ENCODE results near the gene DMRTB1. TPM values are rescaled to one million over a fixed set of nuclear protein-coding genes. Genes with fewer than 3 reads are reported as not detected.
"Not testable (repeated sequence)": the region's sequence is repeated elsewhere in the genome, so short reads cannot be mapped to it uniquely, and the experiment has no call there.

The DMRTB1 gene
- total and polyA plus RNA-seq, 2 of the 4 experiments (the other 2 are of a cell fraction) = not detected

DNA sequence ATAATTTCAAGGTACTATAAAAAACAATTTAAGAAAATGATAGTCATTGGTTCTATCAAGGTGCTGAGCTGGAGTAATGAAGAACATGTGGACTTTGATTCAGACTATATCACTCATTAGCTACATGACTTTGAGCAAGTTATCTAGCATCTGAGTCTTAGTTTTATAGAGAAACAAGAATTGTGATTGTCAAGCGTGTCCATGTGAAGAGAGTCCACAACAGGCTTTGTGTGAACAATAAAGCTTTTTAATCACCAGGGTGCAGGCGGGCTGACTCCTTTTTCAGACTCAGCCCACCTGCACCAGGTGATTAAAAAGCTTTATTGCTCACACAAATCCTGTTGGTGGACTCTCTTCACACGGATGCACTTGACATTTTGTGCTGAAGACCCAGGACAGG lies 26.6 kb upstream of the DMRTB1 start:
- H3K4me3 ChIP-seq (ENCODE audit: insufficient read depth, low read depth, low read length) = no peak overlapping the region
- CTCF ChIA-PET = no interaction called here

DNA sequence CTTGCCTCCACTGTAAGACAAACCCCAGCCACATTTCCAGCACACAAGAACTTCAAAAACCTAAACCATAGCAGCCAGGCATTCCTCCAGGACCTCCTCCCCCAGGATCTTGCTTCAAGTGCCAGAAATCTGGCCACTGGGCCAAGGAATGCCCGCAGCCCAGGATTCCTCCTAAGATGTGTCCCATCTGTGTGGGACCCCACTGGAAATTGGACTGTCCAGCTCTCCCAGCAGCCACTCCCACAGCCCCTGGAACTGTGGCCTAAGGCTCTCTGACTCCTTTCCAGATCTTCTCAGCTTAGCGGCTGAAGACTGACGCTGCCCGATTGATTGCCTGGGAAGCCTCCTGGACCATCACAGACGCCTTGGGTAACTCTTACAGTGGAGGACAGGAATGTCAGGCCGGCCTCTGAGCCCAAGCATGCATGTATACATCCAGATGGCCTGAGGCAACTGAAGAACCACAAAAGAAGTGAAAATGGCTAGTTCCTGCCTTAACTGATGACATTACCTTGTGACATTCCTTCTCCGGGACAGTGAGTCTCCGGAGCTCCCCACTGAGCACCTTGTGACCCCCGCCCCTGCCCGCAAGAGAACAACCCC lies 24.7 kb upstream of the DMRTB1 start:
- not testable (repeated sequence) for H3K9me1 ChIP-seq (ENCODE audit: insufficient read depth, low read length)

More for the DNA sequence above, 26.6 kb upstream of the DMRTB1 start:
- Histone ChIP-seq H3K27me3 (ENCODE audit: control insufficient read depth, insufficient read depth, low read length) (peaks cover 35% of the 10 kb centered on the region), H2BK120ac (ENCODE audit: low read depth, low read length) (no peak overlapping the region), H3K18ac (ENCODE audit: low read depth, low read length) (no peak overlapping the region), H3K9ac (ENCODE audit: low read depth, low read length) (no peak overlapping the region), H3K79me1 (ENCODE audit: low read depth in 1 of 2, low read length in 2 of 2) (no peaks in the 10 kb centered on the region), H3K27ac (ENCODE audit: insufficient read depth, low read length) (no peak overlapping the region), H3K4me2 (ENCODE audit: low read depth, low read length) (no peak overlapping the region), H4K8ac (ENCODE audit: low read depth in 2 of 2, low read length in 2 of 2) (no peak overlapping the region), H3K4ac (ENCODE audit: low read depth, low read length) (no peak overlapping the region), H4K91ac (ENCODE audit: insufficient read depth, low read depth, low read length) (no peak overlapping the region), H3K23ac (ENCODE audit: low read depth, low read length) (no peak overlapping the region), H2BK15ac (ENCODE audit: low read depth, low read length) (no peak overlapping the region), H2AFZ (replicated peaks; ENCODE audit: low read length, poor library complexity) (no peak overlapping the region), H3K9me1 (ENCODE audit: insufficient read depth, low read length) (no peaks in the 10 kb centered on the region; the same call in 1 of the 2 replicates), H2BK5ac (ENCODE audit: low read depth, low read length, poor library complexity, severe bottlenecking) (no peak overlapping the region), H2AK5ac (ENCODE audit: low read depth, low read length) (no peak overlapping the region), H4K20me1 (ENCODE audit: insufficient read depth, low read length) (no peaks in the 10 kb centered on the region), H3K56ac (ENCODE audit: extremely low read depth, insufficient read depth, low read length) (no peak overlapping the region), H3K4me1 (ENCODE audit: control insufficient read depth, insufficient read depth, low read length) (no peaks in the 10 kb centered on the region), H4K5ac (ENCODE audit: low read depth, low read length) (no peak overlapping the region), H3K9me3 (ENCODE audit: control insufficient read depth, insufficient read depth, low read length) (peaks cover 3% of the 10 kb centered on the region; the same call in 1 of the 2 replicates), H3K14ac (replicated peaks; ENCODE audit: low read depth, low read length) (no peak overlapping the region), H2BK20ac (ENCODE audit: low read depth, low read length) (no peak overlapping the region), H3K36me3 (ENCODE audit: control insufficient read depth, insufficient read depth, low read length) (no peaks in the 10 kb centered on the region), H2AK9ac (replicated peaks; ENCODE audit: low read depth, low read length, poor library complexity) (no peak overlapping the region)
- ATAC-seq (ENCODE audit: low read depth) = no peak
- POLR2A ChIA-PET (ENCODE audit: unreplicated experiment) = no interaction called here
- WGBS, 2 experiments (ENCODE audit: extremely low coverage in 2 of 2, insufficient read length in 1 of 2) = 50% methylated on average over 1 of the region's 3 CpGs; no CpG with 5 or more reads in 1 of the 2 experiments
- in situ Hi-C loops (cut with MboI; ENCODE audit: low sequenced_read_pairs) = no loop called here
- TF ChIP-seq SMC3 (IDR thresholded peaks at IDR 0.05; ENCODE audit: low read depth, low read length) (no peak), MAFK (IDR thresholded peaks at IDR 0.05; ENCODE audit: low read depth, low read length) (no peak), CHD1 (IDR thresholded peaks at IDR 0.05; ENCODE audit: low read depth, low read length) (no peak), MXI1 (IDR thresholded peaks at IDR 0.05; ENCODE audit: borderline replicate concordance, low read depth, low read length) (no peak), NFE2L2 (IDR thresholded peaks at IDR 0.05; ENCODE audit: low read depth, low read length) (no peak), BHLHE40 (IDR thresholded peaks at IDR 0.05; ENCODE audit: low read depth, low read length) (no peak), POLR2A (IDR thresholded peaks at IDR 0.05; ENCODE audit: low read depth, low read length) (no peak), RFX5 (IDR thresholded peaks at IDR 0.05; ENCODE audit: low read depth, low read length) (no peak), RCOR1 (IDR thresholded peaks at IDR 0.05; ENCODE audit: insufficient replicate concordance, low read length) (no peak), MAZ (IDR thresholded peaks at IDR 0.05; ENCODE audit: borderline replicate concordance, low read depth, low read length) (no peak), FOS (IDR thresholded peaks at IDR 0.05; ENCODE audit: low read depth, low read length) (no peak)
- TF ChIP-seq, protein P1, sequence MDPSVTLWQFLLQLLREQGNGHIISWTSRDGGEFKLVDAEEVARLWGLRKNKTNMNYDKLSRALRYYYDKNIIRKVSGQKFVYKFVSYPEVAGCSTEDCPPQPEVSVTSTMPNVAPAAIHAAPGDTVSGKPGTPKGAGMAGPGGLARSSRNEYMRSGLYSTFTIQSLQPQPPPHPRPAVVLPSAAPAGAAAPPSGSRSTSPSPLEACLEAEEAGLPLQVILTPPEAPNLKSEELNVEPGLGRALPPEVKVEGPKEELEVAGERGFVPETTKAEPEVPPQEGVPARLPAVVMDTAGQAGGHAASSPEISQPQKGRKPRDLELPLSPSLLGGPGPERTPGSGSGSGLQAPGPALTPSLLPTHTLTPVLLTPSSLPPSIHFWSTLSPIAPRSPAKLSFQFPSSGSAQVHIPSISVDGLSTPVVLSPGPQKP (IDR thresholded peaks at IDR 0.05; ENCODE audit: borderline replicate concordance, low read depth, low read length) = no peak
- intact Hi-C loops (cut with micrococcal nuclease) = no loop called here
- dilution Hi-C loops (cut with HindIII; ENCODE audit: low sequenced_read_pairs, unreplicated experiment) = no loop called here
- BruUV-seq (replicated peaks) = no TSS peak
- no peak for DNase-seq

More for the DNA sequence above, 24.7 kb upstream of the DMRTB1 start:
- H3K27me3 ChIP-seq (ENCODE audit: control insufficient read depth, insufficient read depth, low read length) = peaks cover 37% of the 10 kb centered on the region
- ATAC-seq (ENCODE audit: low read depth); H3K9ac ChIP-seq (ENCODE audit: low read depth, low read length); H3K4me3 ChIP-seq (ENCODE audit: insufficient read depth, low read depth, low read length); H3K27ac ChIP-seq (ENCODE audit: insufficient read depth, low read length); dilution Hi-C loops (cut with HindIII; ENCODE audit: low sequenced_read_pairs, unreplicated experiment); H2BK5ac ChIP-seq (ENCODE audit: low read depth, low read length, poor library complexity, severe bottlenecking); H3K9me3 ChIP-seq (ENCODE audit: control insufficient read depth, insufficient read depth, low read length); H3K56ac ChIP-seq (ENCODE audit: extremely low read depth, insufficient read depth, low read length); H3K23ac ChIP-seq (ENCODE audit: low read depth, low read length); BruUV-seq (replicated peaks); intact Hi-C loops (cut with micrococcal nuclease); CTCF ChIA-PET; in situ Hi-C loops (cut with MboI; ENCODE audit: low sequenced_read_pairs); H3K79me1 ChIP-seq (ENCODE audit: low read depth in 1 of 2, low read length in 2 of 2); H4K20me1 ChIP-seq (ENCODE audit: insufficient read depth, low read length); H4K5ac ChIP-seq (ENCODE audit: low read depth, low read length); H2AFZ ChIP-seq (replicated peaks; ENCODE audit: low read length, poor library complexity); H2BK20ac ChIP-seq (ENCODE audit: low read depth, low read length); H2BK120ac ChIP-seq (ENCODE audit: low read depth, low read length); H3K36me3 ChIP-seq (ENCODE audit: control insufficient read depth, insufficient read depth, low read length); H3K4me2 ChIP-seq (ENCODE audit: low read depth, low read length); H4K8ac ChIP-seq (ENCODE audit: low read depth in 2 of 2, low read length in 2 of 2); H3K4ac ChIP-seq (ENCODE audit: low read depth, low read length); H2BK15ac ChIP-seq (ENCODE audit: low read depth, low read length); H3K4me1 ChIP-seq (ENCODE audit: control insufficient read depth, insufficient read depth, low read length); H3K14ac ChIP-seq (replicated peaks; ENCODE audit: low read depth, low read length); H3K18ac ChIP-seq (ENCODE audit: low read depth, low read length); H4K91ac ChIP-seq (ENCODE audit: insufficient read depth, low read depth, low read length); H2AK9ac ChIP-seq (replicated peaks; ENCODE audit: low read depth, low read length, poor library complexity); DNase-seq; POLR2A ChIA-PET (ENCODE audit: unreplicated experiment); H2AK5ac ChIP-seq (ENCODE audit: low read depth, low read length): not testable (repeated sequence)
- 78% methylated on average over 9 of the region's 10 CpGs; no CpG with 5 or more reads in 1 of the 2 experiments for WGBS, 2 experiments (ENCODE audit: extremely low coverage in 2 of 2, insufficient read length in 1 of 2)
